Lower leg skin (tissue), 4 donors: Measurements from ENCODE around the gene TM9SF2. TPM values are rescaled to one million over a fixed set of nuclear protein-coding genes. Genes with fewer than 3 reads are reported as not detected.

Experiments used
- DNase-seq, 2 donors: peaks; one replicate each; pipeline ENCODE4 v3.0.0-alpha.2; 2019; ENCODE audit warnings: low spot score in 2 of 2
- H3K4me3 ChIP-seq: fragments of 200-600 bp; sonication (generic); 2 replicates; pipeline ENCODE4 v1.5.1; 2017; ENCODE audit warnings: mild to moderate bottlenecking, low read depth; ENCODE audit not compliant: poor library complexity, severe bottlenecking
- POLR2A ChIP-seq, 2 donors: fragments of 450-650 bp; IDR thresholded peaks; one replicate each; pipeline ENCODE4 v1.6.1; 2016 to 2017; ENCODE audit warnings: antibody characterized with exemption in 2 of 2, mild to moderate bottlenecking in 1 of 2, moderate library complexity in 1 of 2
- WGBS, 2 donors: methylation state at CpG; one replicate each; pipeline ENCODE4 v1.1.5; 2018; 5-methylcytosine and 5-hydroxymethylcytosine counted together
- intact Hi-C: fragments of 100-400 bp; cut with DNase I; formaldehyde crosslinking; loops from one replicate; pipeline ENCODE4 v1.15.0; 2023; ENCODE audit warnings: low total_unique reads
- total RNA-seq, 4 donors: library from RNA; depleted of rRNA; stranded (reverse); fragments of >200 nt; gene quantifications; one replicate each; pipeline ENCODE4 v1.1.0, GENCODE V29; 2016
- TF ChIP-seq, protein P1 (sequence below), 3 donors: fragments of 450-650 bp; IDR thresholded peaks; one replicate each; pipeline ENCODE4 v1.5.1; 2016; ENCODE audit warnings: antibody characterized with exemption in 3 of 3, mild to moderate bottlenecking in 3 of 3, moderate library complexity in 2 of 3

TM9SF2 gene
- total RNA-seq, 4 donors from 2014 or later, result 66.5 to 111 (median 88.0) TPM

DNA sequence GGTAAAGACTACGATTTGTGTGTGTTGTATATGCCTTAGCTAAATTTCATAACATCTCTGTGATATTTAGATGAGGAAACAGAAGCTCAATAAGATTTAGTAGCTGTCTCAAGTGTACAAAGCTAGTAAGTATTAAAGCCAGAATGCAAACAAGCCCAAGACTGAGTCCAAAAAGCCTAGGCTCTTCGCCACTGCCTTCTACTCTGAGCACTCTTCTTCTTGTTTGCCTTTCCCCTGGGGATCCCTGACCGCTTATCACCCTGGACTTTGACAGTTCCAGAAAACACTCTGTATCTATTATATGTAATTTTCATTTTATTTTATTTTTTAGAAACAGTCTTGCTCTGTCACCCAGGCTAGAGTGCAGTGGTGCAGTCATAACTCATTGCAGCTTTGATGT is 5.8 kb downstream of the TM9SF2 start:
- TF ChIP-seq, protein P1, sequence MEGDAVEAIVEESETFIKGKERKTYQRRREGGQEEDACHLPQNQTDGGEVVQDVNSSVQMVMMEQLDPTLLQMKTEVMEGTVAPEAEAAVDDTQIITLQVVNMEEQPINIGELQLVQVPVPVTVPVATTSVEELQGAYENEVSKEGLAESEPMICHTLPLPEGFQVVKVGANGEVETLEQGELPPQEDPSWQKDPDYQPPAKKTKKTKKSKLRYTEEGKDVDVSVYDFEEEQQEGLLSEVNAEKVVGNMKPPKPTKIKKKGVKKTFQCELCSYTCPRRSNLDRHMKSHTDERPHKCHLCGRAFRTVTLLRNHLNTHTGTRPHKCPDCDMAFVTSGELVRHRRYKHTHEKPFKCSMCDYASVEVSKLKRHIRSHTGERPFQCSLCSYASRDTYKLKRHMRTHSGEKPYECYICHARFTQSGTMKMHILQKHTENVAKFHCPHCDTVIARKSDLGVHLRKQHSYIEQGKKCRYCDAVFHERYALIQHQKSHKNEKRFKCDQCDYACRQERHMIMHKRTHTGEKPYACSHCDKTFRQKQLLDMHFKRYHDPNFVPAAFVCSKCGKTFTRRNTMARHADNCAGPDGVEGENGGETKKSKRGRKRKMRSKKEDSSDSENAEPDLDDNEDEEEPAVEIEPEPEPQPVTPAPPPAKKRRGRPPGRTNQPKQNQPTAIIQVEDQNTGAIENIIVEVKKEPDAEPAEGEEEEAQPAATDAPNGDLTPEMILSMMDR (IDR thresholded peaks at IDR 0.05), result no peak
- no peak for TF ChIP-seq POLR2A (IDR thresholded peaks at IDR 0.05)
- H3K4me3 ChIP-seq, result no peak overlapping the region
- WGBS, 2 donors, result 85% methylated on average over 3 of the region's 3 CpGs
- intact Hi-C loops, result no loop called here
- no peak for DNase-seq

DNA sequence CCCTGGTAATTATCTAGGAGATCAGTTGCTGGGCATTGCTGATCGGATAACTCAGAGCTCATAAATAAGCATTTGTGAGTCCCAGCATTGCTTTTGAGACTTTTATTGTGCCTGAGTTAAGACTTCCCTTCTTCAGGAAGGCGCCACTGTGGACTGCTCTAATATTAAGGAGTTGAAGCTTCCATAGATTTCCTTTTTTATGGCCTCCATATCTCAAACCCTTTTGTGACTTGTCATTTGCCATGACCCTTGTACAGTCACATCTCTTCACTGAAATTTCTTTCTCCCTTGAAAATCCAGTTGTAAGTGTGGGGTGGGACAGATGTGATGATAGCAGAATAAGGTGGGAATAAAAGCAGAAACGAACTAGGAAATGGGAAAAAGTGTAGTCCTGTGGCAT is 6.3 kb downstream of the TM9SF2 start:
- no peak for TF ChIP-seq POLR2A (IDR thresholded peaks at IDR 0.05)
- TF ChIP-seq, protein P1 (IDR thresholded peaks at IDR 0.05), result no peak
- 80% methylated on average over 3 of the region's 3 CpGs for WGBS, 2 donors
- intact Hi-C loops, result no loop called here
- H3K4me3 ChIP-seq, result no peak overlapping the region
- no peak for DNase-seq

DNA sequence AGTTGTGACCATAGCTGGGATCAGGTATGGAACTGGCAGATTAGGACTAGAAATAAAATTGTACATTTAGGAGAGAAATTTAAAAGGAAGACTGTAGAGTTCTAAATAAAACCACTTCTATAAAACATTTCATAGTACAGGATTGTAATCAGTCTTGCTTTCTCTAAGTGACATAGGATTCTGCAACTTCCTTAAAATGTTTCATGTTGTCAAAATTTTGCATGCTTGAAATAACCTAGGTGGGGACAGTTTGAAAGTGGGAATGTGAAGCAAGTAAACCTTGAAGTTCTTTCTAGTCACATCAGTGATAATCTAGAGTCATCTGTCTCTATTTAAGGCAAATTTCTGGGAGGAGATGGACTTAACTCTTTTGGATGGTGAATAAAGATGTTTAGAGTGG is 6.7 kb downstream of the TM9SF2 start:
- no peak for DNase-seq
- H3K4me3 ChIP-seq, result no peak overlapping the region
- TF ChIP-seq, protein P1 (IDR thresholded peaks at IDR 0.05), result no peak
- no peak for TF ChIP-seq POLR2A (IDR thresholded peaks at IDR 0.05)
- intact Hi-C loops, result no loop called here

DNA sequence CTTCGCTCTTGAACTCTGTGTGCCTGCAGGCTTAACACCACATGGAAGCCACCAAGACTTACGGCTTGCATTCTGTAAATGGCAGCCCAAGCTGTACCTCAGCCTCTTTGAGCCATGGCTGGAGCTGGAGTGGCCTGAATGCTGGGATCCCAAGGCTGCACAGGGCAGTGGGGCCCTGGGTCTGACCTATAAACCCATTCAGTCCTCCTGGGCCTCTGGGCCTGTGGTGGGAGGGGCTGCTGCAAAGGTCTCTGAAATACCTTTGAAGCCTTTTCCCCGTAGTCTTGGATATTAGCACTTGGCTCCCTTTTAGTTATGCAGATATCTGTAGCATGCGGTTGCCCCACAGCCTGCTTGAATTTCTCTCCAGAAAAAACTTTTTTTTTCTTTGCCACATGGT is 8.2 kb downstream of the TM9SF2 start:
- WGBS, 2 donors, result 95 to 99% methylated on average over 4 of the region's 4 CpGs
- intact Hi-C loops, result no loop called here
- DNase-seq, result no peak
- no peak overlapping the region for H3K4me3 ChIP-seq
- TF ChIP-seq, protein P1 (IDR thresholded peaks at IDR 0.05), result no peak
- TF ChIP-seq POLR2A (IDR thresholded peaks at IDR 0.05), result no peak

DNA sequence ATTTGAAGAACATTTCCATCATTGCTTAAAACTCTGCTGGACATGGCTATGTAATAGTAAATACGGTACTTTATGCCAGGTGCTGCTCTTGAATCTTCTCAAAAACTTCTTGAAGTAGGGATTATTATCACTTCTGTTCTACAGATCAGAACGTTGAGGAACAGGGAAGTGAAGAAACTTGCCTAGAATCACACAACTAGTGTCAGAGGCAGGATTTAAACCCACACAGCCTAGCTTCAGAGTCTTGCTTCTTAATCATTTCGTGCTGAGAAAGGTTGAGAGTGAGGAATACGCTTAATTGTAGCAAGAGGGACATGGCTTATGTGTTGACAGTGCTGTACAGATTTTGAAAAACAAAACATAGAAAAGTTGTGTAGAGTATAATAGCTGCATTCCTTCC is 13.5 kb downstream of the TM9SF2 start:
- TF ChIP-seq POLR2A (IDR thresholded peaks at IDR 0.05), result no peak
- TF ChIP-seq, protein P1 (IDR thresholded peaks at IDR 0.05), result no peak
- H3K4me3 ChIP-seq, result no peak overlapping the region
- WGBS, 2 donors, result 78 to 88% methylated on average over 4 of the region's 4 CpGs
- intact Hi-C loops, result no loop called here
- DNase-seq, result no peak

DNA sequence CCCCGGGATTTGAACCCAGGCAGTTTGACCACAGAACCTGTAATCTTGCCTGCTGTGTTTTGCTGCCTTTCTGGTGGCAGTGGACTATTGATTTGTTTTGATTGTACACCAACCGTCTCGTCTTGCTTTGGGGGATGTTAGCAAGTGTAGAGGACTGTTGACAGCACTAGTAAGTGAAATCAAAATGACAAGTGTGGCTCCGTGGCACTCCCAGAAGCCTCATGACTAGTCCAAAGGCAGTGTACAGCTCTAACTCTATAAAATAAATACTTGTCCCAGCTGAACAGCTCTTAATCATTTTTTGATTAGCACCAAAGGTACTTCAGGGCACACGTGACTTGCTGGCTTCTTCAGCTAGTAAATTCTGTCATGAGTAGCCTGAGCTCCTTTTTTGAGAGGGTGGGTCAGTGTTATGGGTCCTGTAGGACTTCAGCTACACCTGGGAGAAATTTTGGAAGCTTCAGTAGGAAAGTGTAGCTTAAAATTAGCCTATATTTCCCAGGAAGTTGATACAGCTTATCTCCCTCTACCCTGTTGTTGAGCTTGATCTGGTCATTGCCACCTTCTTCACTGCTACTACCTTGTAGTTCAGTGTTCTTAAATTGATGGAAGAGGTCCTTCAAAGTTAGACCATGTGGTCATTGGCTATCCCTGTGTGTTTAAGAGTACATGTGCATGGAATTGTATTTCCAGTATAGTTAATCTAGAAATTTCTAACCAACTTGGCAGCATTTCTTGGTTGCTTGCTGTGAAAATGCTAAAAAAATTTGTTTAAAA is 15.1 kb downstream of the TM9SF2 start:
- 76 to 86% methylated on average over 5 of the region's 5 CpGs for WGBS, 2 donors
- H3K4me3 ChIP-seq, result no peak overlapping the region
- DNase-seq, result no peak
- intact Hi-C loops, result no loop called here
- TF ChIP-seq POLR2A (IDR thresholded peaks at IDR 0.05), result no peak
- TF ChIP-seq, protein P1 (IDR thresholded peaks at IDR 0.05), result no peak
